Natural killer cell (primary cell): ENCODE results near the gene LHFPL2. TPM values are rescaled to one million over a fixed set of nuclear protein-coding genes. Genes with fewer than 3 reads are reported as not detected.

Experiments used
- ATAC-seq, 3 donors: fragments of 150-1000 bp in 2 of 3; fragments of 200-7000 bp in 1 of 3; cut with Tn5 transposase; 1 replicate in 1 of 3; 2 replicates in 2 of 3; pipeline ENCODE4 v1.10.0; 2021; ENCODE audit warnings: mild to moderate bottlenecking in 2 of 3, moderate library complexity in 2 of 3
- DNase-seq, 2 donors: peaks; one replicate each; pipeline versions ENCODE4 v3.0.0 to v3.0.0-alpha.2; 2013 to 2021; ENCODE audit warnings: mixed read lengths in 1 of 2
- H3K27ac ChIP-seq: one replicate; pipeline ENCODE4 v1.5.1; 2013; ENCODE audit warnings: mild to moderate bottlenecking, low read length
- H3K27me3 ChIP-seq: one replicate; pipeline ENCODE4 v1.6.1; 2013; ENCODE audit warnings: low read length; ENCODE audit not compliant: control insufficient read depth, insufficient read depth
- H3K36me3 ChIP-seq: one replicate; pipeline ENCODE4 v1.6.1; 2013; ENCODE audit warnings: low read length; ENCODE audit not compliant: control insufficient read depth, insufficient read depth
- H3K4me1 ChIP-seq: one replicate; pipeline ENCODE4 v1.6.1; 2013; ENCODE audit warnings: low read length; ENCODE audit not compliant: control insufficient read depth, insufficient read depth
- H3K4me3 ChIP-seq: one replicate; pipeline ENCODE4 v1.5.1; 2013; ENCODE audit warnings: low read length
- H3K9me3 ChIP-seq: one replicate; pipeline ENCODE4 v1.6.1; 2013; ENCODE audit warnings: low read length; ENCODE audit not compliant: control insufficient read depth, insufficient read depth
- H3K27ac Mint-ChIP-seq, 2 donors: one replicate each; pipeline ENCODE4 v1.8.0; 2022; ENCODE audit warnings: mild to moderate bottlenecking in 2 of 2, mixed read lengths in 2 of 2, moderate library complexity in 1 of 2
- H3K27me3 Mint-ChIP-seq, 2 donors: one replicate each; pipeline ENCODE4 v1.8.0; 2022; ENCODE audit warnings: low read depth in 2 of 2, mixed read lengths in 2 of 2
- H3K36me3 Mint-ChIP-seq: one replicate; pipeline ENCODE4 v1.8.0; 2022; ENCODE audit warnings: mixed read lengths
- H3K4me1 Mint-ChIP-seq, 2 donors: one replicate each; pipeline ENCODE4 v1.8.0; 2022; ENCODE audit warnings: mixed read lengths in 2 of 2
- H3K4me3 Mint-ChIP-seq: one replicate; pipeline ENCODE4 v1.8.0; 2022; ENCODE audit warnings: mild to moderate bottlenecking, moderate library complexity, mixed read lengths
- H3K9me3 Mint-ChIP-seq, 2 donors: one replicate each; pipeline ENCODE4 v1.8.0; 2022; ENCODE audit warnings: mixed read lengths in 2 of 2
- WGBS: methylation state at CpG from one replicate; pipeline ENCODE4 v1.1.7; 2013; ENCODE audit warnings: missing lambda C conversion rate; ENCODE audit not compliant: insufficient coverage; 5-methylcytosine and 5-hydroxymethylcytosine counted together
- intact Hi-C: fragments of 100-400 bp; cut with micrococcal nuclease; formaldehyde crosslinking; loops from one replicate; pipeline ENCODE4 v1.14.2; 2022
- total RNA-seq, 4 donors: library from RNA; stranded (reverse); fragments of 120-200 nt in 1 of 4; gene quantifications; one replicate each; pipeline versions ENCODE4 v1.2.3 to v1.2.4, GENCODE V29; 2013 to 2022
- TF ChIP-seq, protein P1 (sequence below): fragments of 200-600 bp; IDR thresholded peaks from one replicate; pipeline ENCODE4 v1.8.0; 2022; ENCODE audit warnings: antibody characterized with exemption

LHFPL2 gene
- total RNA-seq, 3 donors from 2014 or later (not counting 1 experiment from before 2014, with no cell fraction given) = 0.85 to 1.9 (median 1.00) TPM

- 89% methylated on average over 3 of the region's 5 CpGs for WGBS
- TF ChIP-seq, protein P1, sequence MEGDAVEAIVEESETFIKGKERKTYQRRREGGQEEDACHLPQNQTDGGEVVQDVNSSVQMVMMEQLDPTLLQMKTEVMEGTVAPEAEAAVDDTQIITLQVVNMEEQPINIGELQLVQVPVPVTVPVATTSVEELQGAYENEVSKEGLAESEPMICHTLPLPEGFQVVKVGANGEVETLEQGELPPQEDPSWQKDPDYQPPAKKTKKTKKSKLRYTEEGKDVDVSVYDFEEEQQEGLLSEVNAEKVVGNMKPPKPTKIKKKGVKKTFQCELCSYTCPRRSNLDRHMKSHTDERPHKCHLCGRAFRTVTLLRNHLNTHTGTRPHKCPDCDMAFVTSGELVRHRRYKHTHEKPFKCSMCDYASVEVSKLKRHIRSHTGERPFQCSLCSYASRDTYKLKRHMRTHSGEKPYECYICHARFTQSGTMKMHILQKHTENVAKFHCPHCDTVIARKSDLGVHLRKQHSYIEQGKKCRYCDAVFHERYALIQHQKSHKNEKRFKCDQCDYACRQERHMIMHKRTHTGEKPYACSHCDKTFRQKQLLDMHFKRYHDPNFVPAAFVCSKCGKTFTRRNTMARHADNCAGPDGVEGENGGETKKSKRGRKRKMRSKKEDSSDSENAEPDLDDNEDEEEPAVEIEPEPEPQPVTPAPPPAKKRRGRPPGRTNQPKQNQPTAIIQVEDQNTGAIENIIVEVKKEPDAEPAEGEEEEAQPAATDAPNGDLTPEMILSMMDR = no peak
- H3K4me3 Mint-ChIP-seq = no peak overlapping the region
- no peaks in the 10 kb centered on the region for H3K36me3 Mint-ChIP-seq
- H3K36me3 ChIP-seq = no peaks in the 10 kb centered on the region
- H3K27ac ChIP-seq = no peak overlapping the region
- H3K9me3 Mint-ChIP-seq = no peaks in the 10 kb centered on the region
- H3K4me1 ChIP-seq = no peaks in the 10 kb centered on the region
- H3K4me1 Mint-ChIP-seq = no peaks in the 10 kb centered on the region
- no peak overlapping the region for H3K27ac Mint-ChIP-seq
- ATAC-seq (no peak), DNase-seq (no peak)
- intact Hi-C loops = no loop called here
- no peak overlapping the region for H3K4me3 ChIP-seq
- no peaks in the 10 kb centered on the region for H3K9me3 ChIP-seq
- no peaks in the 10 kb centered on the region for H3K27me3 ChIP-seq
- H3K27me3 Mint-ChIP-seq = peaks cover 9 to 37% of the 10 kb centered on the region in 2 donors
Measured at GRCh38 chr5:78589923-78590322, 58.6 kb downstream of the LHFPL2 start.

GRCh38 chr5:78588507-78588906 is 60.1 kb downstream of the LHFPL2 start:
- Mint-ChIP-seq H3K36me3 (no peaks in the 10 kb centered on the region), H3K9me3 (no peaks in the 10 kb centered on the region), H3K27me3 (peaks cover 6 to 35% of the 10 kb centered on the region in 2 donors), H3K4me3 (no peak overlapping the region), H3K27ac (no peak overlapping the region), H3K4me1 (no peaks in the 10 kb centered on the region)
- TF ChIP-seq, protein P1 = no peak
- intact Hi-C loops = no loop called here
- H3K27ac ChIP-seq = no peak overlapping the region
- H3K27me3 ChIP-seq = no peaks in the 10 kb centered on the region
- no peaks in the 10 kb centered on the region for H3K4me1 ChIP-seq
- no peak overlapping the region for H3K4me3 ChIP-seq
- no peaks in the 10 kb centered on the region for H3K9me3 ChIP-seq
- ATAC-seq (no peak), DNase-seq (no peak)
- H3K36me3 ChIP-seq = no peaks in the 10 kb centered on the region

GRCh38 chr5:78587775-78588291 is 60.7 kb downstream of the LHFPL2 start:
- ATAC-seq = no peak
- no peaks in the 10 kb centered on the region for H3K4me1 ChIP-seq
- Mint-ChIP-seq H3K9me3 (no peaks in the 10 kb centered on the region), H3K36me3 (no peaks in the 10 kb centered on the region), H3K4me1 (no peaks in the 10 kb centered on the region), H3K4me3 (no peak overlapping the region), H3K27ac (no peak overlapping the region), H3K27me3 (peaks cover 6 to 28% of the 10 kb centered on the region in 2 donors)
- no peak overlapping the region for H3K4me3 ChIP-seq
- no peaks in the 10 kb centered on the region for H3K27me3 ChIP-seq
- 90% methylated on average over 3 of the region's 3 CpGs for WGBS
- H3K9me3 ChIP-seq = no peaks in the 10 kb centered on the region
- no peaks in the 10 kb centered on the region for H3K36me3 ChIP-seq
- intact Hi-C loops = no loop called here
- no peak for DNase-seq
- TF ChIP-seq, protein P1 = no peak
- H3K27ac ChIP-seq = no peak overlapping the region

- DNase-seq (no peak), ATAC-seq (no peak)
- Histone ChIP-seq H3K36me3 (no peaks in the 10 kb centered on the region), H3K9me3 (no peaks in the 10 kb centered on the region), H3K27ac (no peak overlapping the region), H3K4me3 (no peak overlapping the region), H3K27me3 (no peaks in the 10 kb centered on the region), H3K4me1 (no peaks in the 10 kb centered on the region)
- no peaks in the 10 kb centered on the region for H3K9me3 Mint-ChIP-seq
- peaks cover 2 to 22% of the 10 kb centered on the region in 2 donors for H3K27me3 Mint-ChIP-seq
- no peaks in the 10 kb centered on the region for H3K36me3 Mint-ChIP-seq
- intact Hi-C loops = no loop called here
- TF ChIP-seq, protein P1 = no peak
- 88% methylated on average over 4 of the region's 4 CpGs for WGBS
- no peak overlapping the region for H3K4me3 Mint-ChIP-seq
- H3K4me1 Mint-ChIP-seq = no peaks in the 10 kb centered on the region
- H3K27ac Mint-ChIP-seq = no peak overlapping the region
Measured at GRCh38 chr5:78587081-78587774, 61.3 kb downstream of the LHFPL2 start.
